Endothelial cell of umbilical vein (primary cell): ENCODE measurements around the gene DYNC1LI2. TPM values are rescaled to one million over a fixed set of nuclear protein-coding genes. Genes with fewer than 3 reads are reported as not detected.

Source experiments
- BruUV-seq: library from RNA; stranded (reverse); fragments of 400-500 nt; replicated peaks from 2 replicates; lab custom pipeline; 2021; lab: Mats Ljungman, UMichigan
- CTCF ChIA-PET: fragments of 300-600, 350-600 bp; sonication (Branson Sonifier 250); formaldehyde crosslinking; loops from one replicate; lab custom pipeline; 2021; ENCODE audit warnings: antibody characterized with exemption, inconsistent platforms; lab: Charles Lee
- POLR2A ChIA-PET: fragments of 300-600, 350-600 bp; sonication (Branson Sonifier 250); formaldehyde crosslinking; loops from one replicate; lab custom pipeline; 2021; ENCODE audit warnings: antibody characterized with exemption, inconsistent platforms; lab: Charles Lee
- DNase-seq: peaks from one replicate; pipeline ENCODE4 v3.0.0-alpha.2; 2011; ENCODE audit warnings: low read depth, low spot score
- FAIRE-seq: peaks from 2 replicates; lab custom pipeline; 2011; peaks lifted over from hg19 to GRCh38; lab: Jason Lieb, UNC
- H2AFZ ChIP-seq: 2 replicates; pipeline ENCODE4 v1.6.0; 2012; ENCODE audit warnings: low read depth, low read length, control low read depth, inconsistent platforms
- H3K27ac ChIP-seq: 2 replicates; pipeline ENCODE4 v1.5.1; 2011; ENCODE audit warnings: low read depth, mild to moderate bottlenecking, control low read depth, low read length, moderate library complexity; ENCODE audit not compliant: insufficient read depth
- H3K27me3 ChIP-seq, 2 experiments: 2 replicates each; pipeline versions ENCODE4 v1.6.0 to v1.6.1; 2011; ENCODE audit warnings: low read length in 2 of 2, mixed read lengths in 1 of 2; ENCODE audit not compliant: control insufficient read depth in 2 of 2, insufficient read depth in 2 of 2
- H3K36me3 ChIP-seq, 2 experiments: 2 replicates in 1 of 2; 3 replicates in 1 of 2; pipeline ENCODE4 v1.5.1; 2011; ENCODE audit warnings: low read length in 2 of 2, mild to moderate bottlenecking in 1 of 2, moderate library complexity in 1 of 2; ENCODE audit not compliant: control insufficient read depth in 2 of 2, insufficient read depth in 2 of 2; ENCODE audit errors: extremely low read depth in 1 of 2
- H3K4me1 ChIP-seq: 3 replicates; pipeline ENCODE4 v1.5.1; 2011; ENCODE audit warnings: mild to moderate bottlenecking, low read length; ENCODE audit not compliant: control insufficient read depth, insufficient read depth; ENCODE audit errors: extremely low read depth
- H3K4me2 ChIP-seq: 2 replicates; pipeline ENCODE4 v1.6.1; 2011; ENCODE audit warnings: low read length, control low read depth, mixed read lengths; ENCODE audit not compliant: insufficient read depth
- H3K4me3 ChIP-seq, 3 experiments: fragments of 200-600 bp in 1 of 3; sonication (generic), shearing (Covaris generic) in 1 of 3; replicated peaks in 1 of 3; 2 replicates each; pipeline ENCODE4 v1.5.1; 2011 to 2016; ENCODE audit warnings: control low read depth in 3 of 3, low read length in 3 of 3, mild to moderate bottlenecking in 2 of 3, inconsistent platforms in 1 of 3, low read depth in 1 of 3, moderate library complexity in 1 of 3; ENCODE audit not compliant: insufficient read depth in 1 of 3
- H3K79me2 ChIP-seq: 2 replicates; pipeline ENCODE4 v1.6.0; 2012; ENCODE audit warnings: low read length, inconsistent platforms; ENCODE audit not compliant: control insufficient read depth, insufficient read depth
- H3K9ac ChIP-seq: replicated peaks from 2 replicates; pipeline ENCODE3; 2011; ENCODE audit warnings: low read length, control low read depth; ENCODE audit not compliant: insufficient read depth; ENCODE audit errors: extremely low read depth
- H3K9me1 ChIP-seq: replicated peaks from 3 replicates; pipeline ENCODE4 v1.6.0; 2011; ENCODE audit warnings: mild to moderate bottlenecking, low read length; ENCODE audit not compliant: control insufficient read depth, insufficient read depth; ENCODE audit errors: extremely low read depth
- H3K9me3 ChIP-seq: replicated peaks from 2 replicates; pipeline ENCODE4 v1.5.1; 2012; ENCODE audit warnings: low read length, inconsistent platforms; ENCODE audit not compliant: control insufficient read depth, insufficient read depth
- H4K20me1 ChIP-seq: replicated peaks from 2 replicates; pipeline ENCODE3; 2011; ENCODE audit warnings: mild to moderate bottlenecking, low read length; ENCODE audit not compliant: control insufficient read depth, insufficient read depth; ENCODE audit errors: extremely low read depth
- CTCF ChIP-seq, 2 donors: IDR thresholded peaks; 1 replicate in 1 of 2; 2 replicates in 1 of 2; pipeline ENCODE4 v1.5.1; 2011; ENCODE audit warnings: low read length in 2 of 2, mild to moderate bottlenecking in 2 of 2, moderate library complexity in 2 of 2, control low read depth in 1 of 2, inconsistent platforms in 1 of 2, low read depth in 1 of 2; ENCODE audit not compliant: insufficient read depth in 1 of 2; ENCODE audit errors: extremely low read depth in 1 of 2
- EZH2 ChIP-seq: IDR thresholded peaks from 2 replicates; pipeline ENCODE4 v1.6.1; 2012; ENCODE audit warnings: borderline replicate concordance, low read depth, mild to moderate bottlenecking, moderate library complexity, low read length, inconsistent platforms; ENCODE audit not compliant: severe bottlenecking
- FOS ChIP-seq: IDR thresholded peaks from 2 replicates; pipeline ENCODE4 v1.6.1; 2011; ENCODE audit warnings: mild to moderate bottlenecking, low read length, moderate library complexity, borderline replicate concordance; ENCODE audit not compliant: insufficient read depth
- GATA2 ChIP-seq: IDR thresholded peaks from 2 replicates; pipeline ENCODE4 v1.7.0; 2011; ENCODE audit warnings: low read depth, mild to moderate bottlenecking, moderate library complexity, mixed read lengths, low read length; ENCODE audit not compliant: insufficient read length, insufficient read depth
- JUN ChIP-seq: IDR thresholded peaks from 2 replicates; pipeline ENCODE4 v1.6.1; 2011; ENCODE audit warnings: borderline replicate concordance, low read depth; ENCODE audit not compliant: insufficient read length, insufficient read depth
- MAX ChIP-seq: IDR thresholded peaks from 2 replicates; pipeline ENCODE4 v1.6.1; 2011; ENCODE audit not compliant: insufficient read depth, insufficient read length
- MYC ChIP-seq: IDR thresholded peaks from one replicate; pipeline ENCODE4 v1.6.1; 2011; ENCODE audit warnings: mild to moderate bottlenecking, low read depth, low read length
- POLR2A ChIP-seq: IDR thresholded peaks from 2 replicates; pipeline ENCODE4 v1.6.1; 2012; ENCODE audit warnings: low read depth, mild to moderate bottlenecking, control low read depth, low read length
- POLR2AphosphoS5 ChIP-seq: IDR thresholded peaks from 2 replicates; pipeline ENCODE4 v1.6.1; 2012; ENCODE audit warnings: low read depth, mild to moderate bottlenecking, control low read depth, low read length, moderate library complexity; ENCODE audit not compliant: insufficient read depth
- dilution Hi-C: fragments of 300-500 bp; cut with MboI; formaldehyde crosslinking; loops from one replicate; pipeline ENCODE4 v1.15.0; 2019; ENCODE audit warnings: low sequenced_read_pairs; ENCODE audit not compliant: extremely low pct_ligation_motif_present
- intact Hi-C: fragments of 100-400 bp; cut with micrococcal nuclease; formaldehyde crosslinking; loops from one replicate; pipeline ENCODE4 v1.10.0; 2022
- polyA plus RNA-seq, 4 experiments: library from polyadenylated mRNA; depleted of rRNA in 3 of 4; stranded (reverse) in 3 of 4; unstranded in 1 of 4; fragments of >200 nt; gene quantifications; 2 replicates each; pipeline versions ENCODE4 v1.2.1 to v1.2.3, GENCODE V29; 2011 to 2012; ENCODE audit warnings: missing spikeins in 1 of 4
- total RNA-seq: library from RNA; stranded (reverse); gene quantifications from 2 replicates; pipeline ENCODE4 v1.2.3, GENCODE V29; 2021

Gene DYNC1LI2
- total and polyA plus RNA-seq, 2 donors (not counting 3 experiments of a cell fraction or from before 2014, with no cell fraction given): 110 to 159 TPM

GRCh38 chr16:66776457-66776856 lies 25.0 kb upstream of the DYNC1LI2 start:
- Histone ChIP-seq H3K9me1 (no peaks in the 10 kb centered on the region), H3K27ac (no peak overlapping the region), H3K4me2 (no peak overlapping the region), H3K27me3 (no peaks in the 10 kb centered on the region), H3K9ac (no peak overlapping the region), H2AFZ (no peak overlapping the region), H3K4me1 (peaks cover 2% of the 10 kb centered on the region), H3K9me3 (no peaks in the 10 kb centered on the region), H4K20me1 (no peaks in the 10 kb centered on the region), H3K79me2 (no peaks in the 10 kb centered on the region), H3K4me3 (no peak overlapping the region), H3K36me3 (no peaks in the 10 kb centered on the region)
- FAIRE-seq (no peak), DNase-seq (no peak)
- CTCF ChIA-PET: interaction anchor here (1.9 to 2.2 kb wide), 2 partner anchors 48 to 54 kb away, joined by 4 to 10 read pairs; partner anchors contain the start of gene NAE1
- intact Hi-C loops: no loop called here
- TF ChIP-seq JUN: no peak
- TF ChIP-seq FOS: no peak
- no peak for TF ChIP-seq POLR2A
- TF ChIP-seq MYC: no peak
- TF ChIP-seq EZH2: no peak
- TF ChIP-seq GATA2: no peak
- no peak for TF ChIP-seq CTCF (IDR thresholded peaks at IDR 0.05; ENCODE audit: extremely low read depth in 1 of 2, insufficient read depth in 1 of 2, low read depth in 1 of 2, low read length in 2 of 2)
- no peak for TF ChIP-seq POLR2AphosphoS5
- no peak for TF ChIP-seq MAX
- POLR2A ChIA-PET: no interaction called here
- no TSS peak for BruUV-seq
- dilution Hi-C loops: no loop called here
